H1 (cell line): ENCODE results near the gene CDC37. TPM values are rescaled to one million over a fixed set of nuclear protein-coding genes. Genes with fewer than 3 reads are reported as not detected.

ENCODE experiments used
- CTCF ChIA-PET: fragments of 300-600 bp; sonication (Branson Sonifier 250); formaldehyde crosslinking; loops from one replicate; lab custom pipeline; 2021; ENCODE audit not compliant: partially characterized antibody; lab: Charles Lee
- POLR2A ChIA-PET: fragments of 300-600 bp; sonication (Branson Sonifier 250); formaldehyde crosslinking; loops from one replicate; lab custom pipeline; 2021; ENCODE audit warnings: inconsistent platforms; ENCODE audit not compliant: partially characterized antibody; lab: Charles Lee
- DNase-seq, 2 experiments: peaks; one replicate each; pipeline versions ENCODE4 v3.0.0 to v3.0.0-alpha.2; 2010 to 2022; ENCODE audit warnings: low spot score in 2 of 2, low read depth in 1 of 2, mixed read lengths in 1 of 2
- FAIRE-seq: peaks from 2 replicates; lab custom pipeline; 2011; peaks lifted over from hg19 to GRCh38; lab: Jason Lieb, UNC
- H2AFZ ChIP-seq: 2 replicates; pipeline ENCODE4 v1.8.1; 2012; ENCODE audit warnings: low read length, inconsistent platforms
- H2AK5ac ChIP-seq: 2 replicates; pipeline ENCODE4 v1.6.1; 2013; ENCODE audit warnings: low read depth, low read length
- H2BK120ac ChIP-seq: replicated peaks from 2 replicates; pipeline ENCODE3; 2013; ENCODE audit warnings: low read depth, low read length, inconsistent platforms
- H2BK12ac ChIP-seq: 2 replicates; pipeline ENCODE4 v1.6.1; 2013; ENCODE audit warnings: low read depth, low read length
- H2BK15ac ChIP-seq: 2 replicates; pipeline ENCODE4 v1.6.1; 2013; ENCODE audit warnings: low read length
- H2BK20ac ChIP-seq: 2 replicates; pipeline ENCODE4 v1.6.1; 2013; ENCODE audit warnings: low read length
- H2BK5ac ChIP-seq: 2 replicates; pipeline ENCODE4 v1.6.1; 2013; ENCODE audit warnings: low read depth, low read length
- H3K14ac ChIP-seq: 2 replicates; pipeline ENCODE4 v1.6.1; 2013; ENCODE audit warnings: inconsistent platforms; ENCODE audit not compliant: insufficient read length
- H3K18ac ChIP-seq: 2 replicates; pipeline ENCODE4 v1.6.1; 2013; ENCODE audit warnings: low read length; ENCODE audit errors: extremely low read depth
- H3K23ac ChIP-seq: 2 replicates; pipeline ENCODE4 v1.6.1; 2013; ENCODE audit warnings: inconsistent platforms; ENCODE audit not compliant: insufficient read length
- H3K23me2 ChIP-seq: 2 replicates; pipeline ENCODE4 v1.6.1; 2013; ENCODE audit warnings: low read depth, low read length
- H3K27ac ChIP-seq: 2 replicates; pipeline ENCODE4 v1.6.1; 2011; ENCODE audit warnings: low read depth, low read length, inconsistent platforms
- H3K27me3 ChIP-seq, 4 experiments: replicated peaks in 1 of 4; 1 replicate in 1 of 4; 2 replicates in 3 of 4; pipeline versions ENCODE4 v1.6.1 to v1.8.1; 2011 to 2013; ENCODE audit warnings: low read length in 3 of 4, mild to moderate bottlenecking in 3 of 4, inconsistent platforms in 2 of 4, mixed read lengths in 2 of 4, moderate library complexity in 1 of 4; ENCODE audit not compliant: control insufficient read depth in 3 of 4, insufficient read depth in 3 of 4; ENCODE audit errors: extremely low read depth in 1 of 4
- H3K36me3 ChIP-seq, 4 experiments: 2 replicates each; pipeline versions ENCODE4 v1.6.1 to v1.8.1; 2011 to 2013; ENCODE audit warnings: mild to moderate bottlenecking in 4 of 4, low read length in 3 of 4, moderate library complexity in 2 of 4, control low read depth in 1 of 4, inconsistent platforms in 1 of 4; ENCODE audit not compliant: insufficient read depth in 4 of 4, control insufficient read depth in 2 of 4
- H3K4ac ChIP-seq: replicated peaks from 2 replicates; pipeline ENCODE3; 2013; ENCODE audit warnings: low read length, low read depth, mixed read lengths, inconsistent platforms; ENCODE audit not compliant: insufficient read length
- H3K4me1 ChIP-seq, 4 experiments: replicated peaks in 1 of 4; 1 replicate in 1 of 4; 2 replicates in 3 of 4; pipeline versions ENCODE4 v1.6.1 to v1.8.1; 2011 to 2013; ENCODE audit warnings: low read length in 3 of 4, inconsistent platforms in 2 of 4, mixed read lengths in 1 of 4; ENCODE audit not compliant: insufficient read depth in 4 of 4, control insufficient read depth in 3 of 4
- H3K4me2 ChIP-seq, 2 experiments: 2 replicates each; pipeline versions ENCODE4 v1.6.1 to v1.8.1; 2011 to 2013; ENCODE audit warnings: low read depth in 2 of 2, low read length in 2 of 2, control low read depth in 1 of 2, inconsistent platforms in 1 of 2, mild to moderate bottlenecking in 1 of 2; ENCODE audit not compliant: insufficient read depth in 1 of 2
- H3K4me3 ChIP-seq, 4 experiments: fragments of 200-600, 300-600 bp in 1 of 4; sonication (generic), shearing (Covaris generic), sonication (Bioruptor Twin) in 1 of 4; 2 replicates each; pipeline versions ENCODE4 v1.5.1 to v1.8.1; 2011 to 2016; ENCODE audit warnings: low read length in 4 of 4, low read depth in 3 of 4, control low read depth in 2 of 4, inconsistent platforms in 2 of 4, mild to moderate bottlenecking in 2 of 4, mixed read lengths in 1 of 4, moderate library complexity in 1 of 4; ENCODE audit not compliant: insufficient read depth in 2 of 4; ENCODE audit errors: extremely low read depth in 1 of 4
- H3K56ac ChIP-seq: replicated peaks from 2 replicates; pipeline ENCODE3; 2013; ENCODE audit warnings: low read depth, mild to moderate bottlenecking, mixed read lengths, low read length, inconsistent platforms; ENCODE audit not compliant: insufficient read length
- H3K79me1 ChIP-seq: 2 replicates; pipeline ENCODE4 v1.6.1; 2013; ENCODE audit warnings: low read depth, low read length, control low read depth
- H3K79me2 ChIP-seq, 2 experiments: 2 replicates each; pipeline versions ENCODE4 v1.6.1 to v1.8.1; 2012 to 2013; ENCODE audit warnings: low read length in 2 of 2, mild to moderate bottlenecking in 2 of 2, inconsistent platforms in 1 of 2; ENCODE audit not compliant: insufficient read depth in 2 of 2, control insufficient read depth in 1 of 2
- H3K9ac ChIP-seq, 4 experiments: replicated peaks in 1 of 4; 1 replicate in 1 of 4; 2 replicates in 3 of 4; pipeline versions ENCODE4 v1.6.1 to v1.8.1; 2011 to 2013; ENCODE audit warnings: low read depth in 3 of 4, low read length in 3 of 4, control low read depth in 2 of 4, mild to moderate bottlenecking in 2 of 4, moderate library complexity in 2 of 4, inconsistent platforms in 1 of 4; ENCODE audit errors: extremely low read depth in 1 of 4
- H3K9me3 ChIP-seq, 2 experiments: 2 replicates each; pipeline versions ENCODE4 v1.6.1 to v1.8.1; 2012 to 2013; ENCODE audit warnings: mild to moderate bottlenecking in 2 of 2, moderate library complexity in 2 of 2, control low read depth in 1 of 2, inconsistent platforms in 1 of 2, low read depth in 1 of 2, low read length in 1 of 2, mixed read lengths in 1 of 2; ENCODE audit not compliant: insufficient read depth in 2 of 2
- H4K20me1 ChIP-seq, 2 experiments: replicated peaks in 1 of 2; 2 replicates each; pipeline versions ENCODE3 to v1.8.1; 2011 to 2013; ENCODE audit warnings: inconsistent platforms in 2 of 2, low read length in 2 of 2, mild to moderate bottlenecking in 1 of 2; ENCODE audit not compliant: insufficient read depth in 2 of 2, control insufficient read depth in 1 of 2
- H4K5ac ChIP-seq: 2 replicates; pipeline ENCODE4 v1.6.1; 2013; ENCODE audit warnings: low read length, low read depth, mixed read lengths, inconsistent platforms; ENCODE audit not compliant: insufficient read length
- H4K8ac ChIP-seq: 2 replicates; pipeline ENCODE4 v1.8.0; 2013; ENCODE audit warnings: mild to moderate bottlenecking, moderate library complexity, low read length, inconsistent platforms; ENCODE audit not compliant: insufficient read depth; ENCODE audit errors: extremely low read depth
- H4K91ac ChIP-seq: replicated peaks from 2 replicates; pipeline ENCODE3; 2013; ENCODE audit warnings: low read length, mixed read lengths, inconsistent platforms; ENCODE audit not compliant: insufficient read length
- ASH2L ChIP-seq: fragments of 200-600, 300-600 bp; sonication (generic); IDR thresholded peaks from one replicate; pipeline ENCODE4 v1.7.1; 2017; ENCODE audit warnings: low read length
- JUN ChIP-seq: IDR thresholded peaks from 2 replicates; pipeline ENCODE4 v1.6.1; 2011; ENCODE audit warnings: low read depth, mild to moderate bottlenecking, improper control_type of control experiment, low read length
- KDM1A ChIP-seq: fragments of 200-600, 300-600 bp; sonication (generic); IDR thresholded peaks from 2 replicates; pipeline ENCODE4 v1.7.1; 2016; ENCODE audit warnings: mild to moderate bottlenecking, low read length, borderline replicate concordance
- KDM5A ChIP-seq: fragments of 200-600 bp; IDR thresholded peaks from 2 replicates; pipeline ENCODE4 v1.7.1; 2012; ENCODE audit warnings: mild to moderate bottlenecking, low read length, inconsistent platforms, mixed read lengths
- RXRA ChIP-seq: IDR thresholded peaks from 2 replicates; pipeline ENCODE4 v1.6.1; 2011; ENCODE audit warnings: low read depth, mild to moderate bottlenecking, low read length, moderate library complexity; ENCODE audit not compliant: insufficient read depth
- SIN3A ChIP-seq, 2 experiments: IDR thresholded peaks in 1 of 2; conservative IDR thresholded peaks in 1 of 2; 2 replicates each; pipeline ENCODE4 v1.6.1; 2011 to 2012; ENCODE audit warnings: low read length in 2 of 2, improper control_type of control experiment in 1 of 2, low read depth in 1 of 2, mild to moderate bottlenecking in 1 of 2
- SP1 ChIP-seq: IDR thresholded peaks from 2 replicates; pipeline ENCODE4 v1.6.1; 2011; ENCODE audit warnings: low read depth, low read length
- TCF12 ChIP-seq: IDR thresholded peaks from 2 replicates; pipeline ENCODE4 v1.6.1; 2011; ENCODE audit warnings: low read depth, mild to moderate bottlenecking, low read length
- USF2 ChIP-seq: IDR thresholded peaks from 2 replicates; pipeline ENCODE4 v1.6.1; 2011; ENCODE audit warnings: low read length, improper control_type of control experiment
- WGBS, 2 experiments: shearing (Covaris generic) in 1 of 2; methylation state at CpG; one replicate each; pipeline versions ENCODE4 v1.1.6 to v1.1.7; 2013 to 2015; ENCODE audit warnings: low lambda C conversion rate in 2 of 2, mixed read lengths in 2 of 2, inconsistent platforms in 1 of 2, low coverage in 1 of 2, missing lambda C conversion rate in 1 of 2; ENCODE audit not compliant: insufficient replicate concordance in 2 of 2, insufficient coverage in 1 of 2, insufficient read length in 1 of 2; ENCODE audit errors: extremely low coverage in 1 of 2, missing lambda C conversion rate in 1 of 2; 5-methylcytosine and 5-hydroxymethylcytosine counted together
- polyA plus RNA-seq, 7 experiments: library from polyadenylated mRNA; depleted of rRNA in 3 of 7; stranded (reverse) in 5 of 7; unstranded in 2 of 7; fragments of >200 nt in 5 of 7; fragments of 200-250 nt in 2 of 7; gene quantifications; 1 replicate in 5 of 7; 2 replicates in 1 of 7; 4 replicates in 1 of 7; pipeline versions ENCODE4 v1.2.1 to v1.2.3, GENCODE V29; 2011 to 2013; ENCODE audit warnings: missing spikeins in 2 of 7, mixed read lengths in 2 of 7
- total RNA-seq: library from RNA; stranded (reverse); fragmentation: NEBNext Ultra II Directional; extraction: Animal tissue kit (Norgen Biotek cat#: 25700); gene quantifications from 2 replicates; pipeline ENCODE4 v1.2.1, GENCODE V29; 2021

CDC37 gene
- total and polyA plus RNA-seq, 2 of the 8 experiments (the other 6 are each of a cell fraction or from before 2014, with no cell fraction given), result 162 to 181 TPM

- no peak overlapping the region for H3K4ac ChIP-seq
- POLR2A ChIA-PET, result interaction anchor here (1.1 kb wide), 1 partner anchor 185 kb away, joined by 3 read pairs; no protein-coding TSS in a partner anchor
- no peak overlapping the region for H4K8ac ChIP-seq
- no peak overlapping the region for H3K14ac ChIP-seq
- H4K20me1 ChIP-seq, result peaks cover 0 to 3% of the 10 kb centered on the region in 2 experiments
- FAIRE-seq, result no peak
- no peak for TF ChIP-seq ASH2L
- TF ChIP-seq JUN, result no peak
- TF ChIP-seq USF2, result no peak
- no peak for TF ChIP-seq TCF12
- no peak for TF ChIP-seq RXRA
- TF ChIP-seq KDM1A, result no peak
- TF ChIP-seq KDM5A, result no peak
- no peak for TF ChIP-seq SIN3A (conservative IDR thresholded peaks at IDR 0.05 in 1 of 2, IDR thresholded peaks at IDR 0.05 in 1 of 2; ENCODE audit: low read depth in 1 of 2, low read length in 2 of 2)
- TF ChIP-seq SP1, result no peak
- H2BK20ac ChIP-seq, result no peak overlapping the region
- no peak overlapping the region for H3K4me3 ChIP-seq
- H3K27me3 ChIP-seq, result no peaks in the 10 kb centered on the region
- no peak overlapping the region for H2BK15ac ChIP-seq
- no peak overlapping the region for H3K4me2 ChIP-seq
- no peak overlapping the region for H3K9ac ChIP-seq
- no peak overlapping the region for H4K5ac ChIP-seq
- H4K91ac ChIP-seq, result no peak overlapping the region
- no peak overlapping the region for H2BK120ac ChIP-seq
- peaks cover 14% of the 10 kb centered on the region; the same call in 1 of the 2 replicates for H3K23me2 ChIP-seq
- no peak overlapping the region for H2BK12ac ChIP-seq
- H3K23ac ChIP-seq, result no peak overlapping the region
- peaks cover 0 to 4% (median 0%) of the 10 kb centered on the region in 4 experiments; a peak in 2 of 8 replicates for H3K36me3 ChIP-seq
- no peak overlapping the region for H2AFZ ChIP-seq
- H2BK5ac ChIP-seq, result no peak overlapping the region
- 93% methylated on average over 3 of the region's 5 CpGs; no CpG with 5 or more reads in 1 of the 2 experiments for WGBS, 2 experiments
- H3K79me2 ChIP-seq, result peaks cover 0 to 4% of the 10 kb centered on the region in 2 experiments; a peak in 3 of 4 replicates
- CTCF ChIA-PET, result interaction anchor here (0.6 to 8.1 kb wide), 2 partner anchors 15 to 49 kb away, joined by 3 to 47 read pairs; no protein-coding TSS in a partner anchor
- no peak overlapping the region for H3K18ac ChIP-seq
- no peaks in the 10 kb centered on the region for H3K9me3 ChIP-seq
- H3K27ac ChIP-seq, result no peak overlapping the region
- DNase-seq, result no peak
- no peak overlapping the region for H3K56ac ChIP-seq
- no peaks in the 10 kb centered on the region for H3K79me1 ChIP-seq
- H2AK5ac ChIP-seq, result no peak overlapping the region
- 0 out of 7 replicates have a peak, but pooled peaks cover 0 to 5% (median 0%) of the 10 kb centered on the region in 4 experiments for H3K4me1 ChIP-seq
Measured at GRCh38 chr19:10374931-10375330, 28.4 kb downstream of the CDC37 start.
